ENCODE measurements around the gene MYD88.
"Not testable (repeated sequence)": the region's sequence is repeated elsewhere in the genome, so short reads cannot be mapped to it uniquely, and the experiment has no call there.

MYD88 gene

DNA sequence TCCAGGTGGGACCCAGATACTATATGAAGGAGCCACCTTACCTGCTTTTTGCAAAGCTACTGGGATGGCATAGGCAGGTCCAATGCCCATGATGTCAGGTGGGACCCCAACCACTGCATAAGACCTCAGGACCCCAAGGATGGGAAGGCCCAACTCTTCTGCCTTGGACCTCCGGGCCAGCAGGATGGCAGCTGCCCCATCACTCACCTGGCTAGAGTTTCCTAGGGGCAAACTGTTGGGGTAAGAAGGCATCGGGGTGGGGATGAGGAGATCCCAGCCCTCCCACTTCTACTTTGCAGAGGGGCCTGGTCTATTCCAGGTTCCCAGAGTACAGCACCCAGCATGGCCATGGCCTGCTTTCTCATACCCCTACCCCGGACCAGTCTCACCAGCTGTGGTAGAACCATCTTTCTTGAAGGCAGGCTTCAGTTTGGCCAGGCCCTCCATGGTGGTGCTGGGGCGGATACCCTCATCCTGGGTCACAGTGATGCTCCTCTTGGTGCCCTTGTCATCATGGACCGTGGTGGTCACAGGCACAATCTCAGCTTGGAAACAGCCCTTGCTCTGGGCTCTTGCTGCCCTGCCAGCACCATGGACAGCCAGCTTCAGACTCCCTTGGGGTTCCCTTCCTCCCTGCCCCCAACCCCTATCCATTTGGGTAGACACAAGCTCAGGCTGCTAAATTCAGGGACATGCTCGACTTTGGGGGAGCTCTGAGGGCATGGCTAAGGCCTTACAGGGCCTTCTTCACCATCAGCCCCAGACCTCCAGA is 12.2 kb upstream of the MYD88 start:
- no peak for DNase-seq (ENCODE audit: low read depth, low spot score)

- DNase-seq (ENCODE audit: low read depth, low spot score): no peak
These were observed 10.7 kb upstream of the MYD88 start for GRCh38 chr3:38127611-38128302.

DNA sequence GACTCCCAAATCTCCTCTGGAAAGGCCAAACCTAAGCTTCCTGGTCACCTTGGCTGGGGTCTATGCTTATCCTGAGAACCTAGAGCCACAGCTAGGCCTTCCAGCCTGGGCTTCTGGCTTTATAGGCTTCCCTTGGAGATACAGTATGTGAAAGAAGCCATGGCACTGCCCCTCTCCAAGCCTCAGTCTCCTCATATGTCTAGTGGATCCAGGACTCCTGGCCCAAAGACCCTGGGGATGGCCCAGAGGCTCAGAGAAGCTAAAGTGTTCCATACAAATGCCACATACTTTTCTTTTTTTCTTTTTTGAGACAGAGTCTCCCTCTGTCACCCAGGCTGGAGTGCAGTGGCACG is 10.2 kb upstream of the MYD88 start:
- no peak for DNase-seq (ENCODE audit: low read depth, low spot score)

DNA sequence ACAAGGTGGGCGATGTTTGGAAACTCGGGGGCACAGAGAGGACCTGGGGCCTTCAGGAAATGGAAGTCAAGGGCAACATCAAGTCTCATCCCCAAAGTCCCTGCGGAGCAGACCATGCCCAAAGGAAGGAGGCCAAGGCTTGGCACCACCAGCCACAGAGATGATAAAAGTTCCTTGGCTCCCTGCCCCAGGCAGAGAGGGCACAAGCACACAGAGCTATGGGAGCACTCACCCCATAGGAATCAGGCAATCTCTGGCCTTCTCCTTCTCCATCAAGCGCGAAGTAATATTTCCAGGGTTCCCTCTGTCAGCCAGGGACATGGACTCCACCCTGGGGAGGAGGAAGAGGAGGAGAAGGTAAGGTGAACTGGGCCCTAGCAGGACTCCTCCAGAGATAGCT is 9.4 kb upstream of the MYD88 start:
- no peak for DNase-seq (ENCODE audit: low read depth, low spot score)

GRCh38 chr3:38130631-38131065 is 7.8 kb upstream of the MYD88 start:
- no peak for DNase-seq (ENCODE audit: low read depth, low spot score)

DNA sequence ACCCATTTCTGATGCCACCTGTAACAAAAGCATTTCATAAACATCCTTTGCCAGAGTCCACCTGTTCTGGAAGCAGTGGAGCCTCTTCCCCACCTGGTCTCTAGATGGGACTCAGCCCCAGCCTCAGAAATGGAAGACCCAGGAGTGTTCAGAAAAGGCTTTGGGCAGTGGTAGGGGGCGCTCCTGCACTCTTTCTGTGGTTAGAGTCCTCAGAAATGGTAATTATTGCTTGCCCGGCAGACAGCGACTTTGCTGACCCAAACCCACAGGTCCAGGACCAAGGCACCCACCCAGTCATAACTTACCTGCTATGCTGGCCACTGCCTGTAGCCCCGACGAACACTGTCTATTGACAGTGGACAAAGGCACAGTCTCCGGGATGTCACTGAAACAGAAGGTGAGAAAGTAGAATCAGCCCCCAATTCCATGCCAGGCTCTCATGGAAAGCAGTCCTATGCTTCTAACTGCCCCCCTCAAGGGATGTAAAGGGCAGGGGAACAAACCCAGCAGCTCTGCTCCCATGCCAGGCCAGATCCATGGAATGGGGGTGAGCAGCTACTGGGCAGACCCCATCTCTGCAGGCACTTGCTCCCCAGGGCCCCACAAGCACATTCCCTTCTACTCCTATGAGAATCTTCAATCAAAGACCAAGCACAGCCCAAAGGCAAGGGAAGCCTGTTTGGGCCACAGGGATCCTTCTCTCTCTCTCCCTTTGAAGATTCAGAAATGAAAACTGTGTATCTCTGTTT is 6.7 kb upstream of the MYD88 start:
- no peak for DNase-seq (ENCODE audit: low read depth, low spot score)

- DNase-seq (ENCODE audit: low read depth, low spot score): no peak
These were observed 5.3 kb upstream of the MYD88 start for GRCh38 chr3:38133209-38133556.

GRCh38 chr3:38133557-38134405 is 4.7 kb upstream of the MYD88 start:
- DNase-seq (ENCODE audit: low read depth, low spot score): no peak

DNA sequence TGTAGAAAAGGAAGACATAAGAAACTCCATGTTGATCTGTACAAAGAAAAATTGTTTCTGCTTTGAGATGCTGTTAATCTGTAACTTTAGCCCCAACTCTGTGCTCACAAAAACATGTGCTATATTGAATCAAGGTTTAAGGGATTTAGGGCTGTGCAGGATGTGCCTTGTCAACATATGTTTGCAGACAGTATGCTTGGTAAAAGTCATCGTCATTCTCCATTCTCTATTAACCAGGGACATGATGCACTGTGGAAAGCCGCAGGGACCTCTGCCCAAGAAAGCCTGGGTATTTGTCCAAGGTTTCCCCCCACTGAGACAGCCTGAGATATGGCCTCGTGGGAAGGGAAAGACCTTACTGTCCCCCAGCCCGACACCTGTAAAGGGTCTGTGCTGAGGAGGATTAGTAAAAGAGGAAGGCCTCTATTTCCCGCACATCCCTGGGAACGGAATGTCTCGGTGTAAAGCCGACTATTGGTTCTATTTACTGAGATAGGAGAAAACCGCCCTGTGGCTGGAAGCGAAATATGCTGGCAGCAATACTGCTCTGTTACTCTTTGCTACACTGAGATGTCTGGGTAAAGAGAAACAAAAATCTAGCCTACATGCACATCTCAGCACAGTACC is 3.8 kb upstream of the MYD88 start:
- DNase-seq (ENCODE audit: low read depth, low spot score): not testable (repeated sequence)

- not testable (repeated sequence) for DNase-seq (ENCODE audit: low read depth, low spot score)
These were observed 2.7 kb upstream of the MYD88 start for GRCh38 chr3:38135621-38136277.

GRCh38 chr3:38136393-38136776 is 2.1 kb upstream of the MYD88 start:
- no peak for DNase-seq (ENCODE audit: low read depth, low spot score)

DNA sequence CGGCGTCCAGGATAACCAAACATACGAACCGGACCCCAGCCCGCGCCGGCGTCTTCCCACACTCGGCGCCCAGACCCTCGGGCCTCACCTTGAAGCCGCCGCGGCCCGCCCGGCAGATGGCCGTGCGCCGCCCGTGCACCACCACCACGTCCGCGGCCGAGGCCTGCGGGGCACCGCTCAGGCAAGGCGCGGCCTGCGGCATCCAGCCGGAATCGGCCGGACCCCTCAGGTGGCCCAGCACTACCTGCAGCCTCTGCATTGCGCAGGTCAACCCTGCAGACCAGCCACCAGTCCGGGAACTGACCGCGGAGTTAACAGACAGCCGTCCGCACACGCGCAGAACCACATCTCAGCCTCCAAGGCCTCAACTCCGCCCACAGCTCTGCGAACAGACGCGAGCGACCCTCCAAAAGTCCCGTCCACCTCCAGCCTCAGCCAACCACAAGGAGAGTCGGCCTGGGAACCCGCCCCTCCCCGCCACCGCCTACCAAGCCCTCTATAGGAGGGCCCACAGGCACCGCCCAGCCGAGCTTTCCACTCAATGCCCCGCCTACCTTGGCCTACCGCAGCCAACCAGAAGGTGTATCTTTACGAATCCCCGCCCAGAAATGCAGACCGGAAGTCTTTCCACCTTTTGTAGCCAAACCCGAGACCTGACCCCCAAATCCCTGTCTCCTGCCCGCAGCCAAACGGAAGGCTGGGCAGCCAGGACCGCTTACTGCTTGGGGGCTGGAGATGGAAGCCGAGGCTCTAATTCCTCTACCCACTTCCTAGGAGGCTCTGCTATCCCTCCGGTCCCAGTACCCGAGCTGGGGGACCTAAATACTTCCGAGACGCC is 1.5 kb upstream of the MYD88 start, which contains the start of gene ACAA1:
Gene ACAA1 (minus strand): TSS at position 351 of the 838 bp plus-strand sequence. CDS start 92 bp downstream, at position 259.
- DNase-seq (ENCODE audit: low read depth, low spot score): peak; percentile 99

DNA sequence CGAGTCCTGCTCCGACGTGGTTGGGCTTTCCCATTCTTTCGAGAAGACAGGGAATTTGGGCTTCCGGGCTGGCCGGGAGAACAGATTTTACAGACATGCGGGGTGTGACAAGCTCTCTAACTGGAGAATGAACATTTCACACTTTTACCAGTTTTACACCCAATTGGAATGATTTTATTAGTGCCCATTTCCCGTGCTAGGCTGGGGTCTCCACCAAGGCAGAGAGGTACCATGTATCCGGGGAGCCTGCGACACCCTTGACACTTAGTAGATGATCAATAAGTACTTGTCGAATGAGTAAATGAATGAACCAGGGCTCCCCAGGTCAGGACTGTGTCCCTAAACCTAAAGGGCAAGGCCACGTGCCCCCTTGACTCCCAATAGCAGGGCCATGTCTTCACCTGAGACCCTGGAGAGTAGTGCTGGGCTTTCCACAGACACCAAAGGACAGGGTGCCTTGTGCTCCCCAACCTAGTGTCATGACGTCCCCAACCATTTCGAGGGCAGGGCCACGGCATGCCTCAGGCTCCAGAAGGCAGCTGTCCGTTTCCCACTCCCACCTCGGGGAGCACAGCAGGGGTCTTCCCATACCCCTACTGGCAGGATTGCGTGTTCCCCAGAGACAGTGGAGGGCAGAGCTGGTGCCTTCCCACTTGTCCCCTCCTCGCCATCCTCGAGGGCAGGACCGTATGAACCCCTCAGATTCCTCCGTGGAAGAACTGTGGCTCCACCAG is 679 bp upstream of the MYD88 start:
- DNase-seq (ENCODE audit: low read depth, low spot score): no peak

DNA sequence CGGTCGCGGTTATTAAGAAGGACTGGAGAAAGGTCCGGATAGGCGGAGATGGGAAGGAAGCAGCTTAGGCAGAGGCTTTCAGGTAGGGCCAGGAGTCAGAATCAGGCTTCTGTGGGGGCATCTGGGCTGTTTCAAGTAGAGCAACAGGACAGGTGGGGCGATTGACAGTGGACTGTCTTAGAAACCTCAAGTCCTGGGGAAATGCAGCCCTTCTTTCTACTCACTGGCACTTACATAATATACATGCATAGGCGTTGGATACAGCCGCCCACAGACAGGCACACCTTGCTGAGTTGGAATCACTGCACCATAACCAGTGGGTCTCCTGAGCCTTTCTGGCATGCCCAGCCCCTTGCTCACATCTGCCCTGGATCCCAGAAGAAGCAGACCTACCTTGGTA is 730 bp downstream of the MYD88 start:
- DNase-seq (ENCODE audit: low read depth, low spot score): no peak

GRCh38 chr3:38139652-38140051 is 1.2 kb downstream of the MYD88 start:
- no peak for DNase-seq (ENCODE audit: low read depth, low spot score)

- DNase-seq (ENCODE audit: low read depth, low spot score): no peak
These were observed 2.1 kb downstream of the MYD88 start for GRCh38 chr3:38140326-38141172.

DNA sequence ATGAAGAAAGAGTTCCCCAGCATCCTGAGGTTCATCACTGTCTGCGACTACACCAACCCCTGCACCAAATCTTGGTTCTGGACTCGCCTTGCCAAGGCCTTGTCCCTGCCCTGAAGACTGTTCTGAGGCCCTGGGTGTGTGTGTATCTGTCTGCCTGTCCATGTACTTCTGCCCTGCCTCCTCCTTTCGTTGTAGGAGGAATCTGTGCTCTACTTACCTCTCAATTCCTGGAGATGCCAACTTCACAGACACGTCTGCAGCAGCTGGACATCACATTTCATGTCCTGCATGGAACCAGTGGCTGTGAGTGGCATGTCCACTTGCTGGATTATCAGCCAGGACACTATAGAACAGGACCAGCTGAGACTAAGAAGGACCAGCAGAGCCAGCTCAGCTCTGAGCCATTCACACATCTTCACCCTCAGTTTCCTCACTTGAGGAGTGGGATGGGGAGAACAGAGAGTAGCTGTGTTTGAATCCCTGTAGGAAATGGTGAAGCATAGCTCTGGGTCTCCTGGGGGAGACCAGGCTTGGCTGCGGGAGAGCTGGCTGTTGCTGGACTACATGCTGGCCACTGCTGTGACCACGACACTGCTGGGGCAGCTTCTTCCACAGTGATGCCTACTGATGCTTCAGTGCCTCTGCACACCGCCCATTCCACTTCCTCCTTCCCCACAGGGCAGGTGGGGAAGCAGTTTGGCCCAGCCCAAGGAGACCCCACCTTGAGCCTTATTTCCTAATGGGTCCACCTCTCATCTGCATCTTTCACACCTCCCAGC is 2.9 kb downstream of the MYD88 start:
- no peak for DNase-seq (ENCODE audit: low read depth, low spot score)

DNA sequence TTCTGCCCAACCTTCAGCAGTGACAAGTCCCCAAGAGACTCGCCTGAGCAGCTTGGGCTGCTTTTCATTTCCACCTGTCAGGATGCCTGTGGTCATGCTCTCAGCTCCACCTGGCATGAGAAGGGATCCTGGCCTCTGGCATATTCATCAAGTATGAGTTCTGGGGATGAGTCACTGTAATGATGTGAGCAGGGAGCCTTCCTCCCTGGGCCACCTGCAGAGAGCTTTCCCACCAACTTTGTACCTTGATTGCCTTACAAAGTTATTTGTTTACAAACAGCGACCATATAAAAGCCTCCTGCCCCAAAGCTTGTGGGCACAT is 3.5 kb downstream of the MYD88 start:
- DNase-seq (ENCODE audit: low read depth, low spot score): no peak
